IPS-20b (cell line): ENCODE results near the gene KIF16B.

Source experiments
- H3K27ac ChIP-seq: one replicate; pipeline ENCODE4 v1.5.1; 2013; ENCODE audit warnings: low read length
- H3K27me3 ChIP-seq: 2 replicates; pipeline ENCODE4 v1.6.1; 2013; ENCODE audit warnings: mild to moderate bottlenecking, low read length, inconsistent platforms; ENCODE audit not compliant: insufficient read depth
- H3K36me3 ChIP-seq: 2 replicates; pipeline ENCODE4 v1.6.1; 2013; ENCODE audit warnings: low read depth, mild to moderate bottlenecking, inconsistent platforms, low read length, moderate library complexity; ENCODE audit not compliant: insufficient read depth
- H3K4me1 ChIP-seq: 2 replicates; pipeline ENCODE4 v1.6.1; 2013; ENCODE audit warnings: mild to moderate bottlenecking, control low read depth, inconsistent platforms, low read length, moderate library complexity; ENCODE audit not compliant: insufficient read depth
- H3K4me3 ChIP-seq: 2 replicates; pipeline ENCODE4 v1.5.1; 2013; ENCODE audit warnings: mild to moderate bottlenecking, low read length, inconsistent platforms
- H3K9ac ChIP-seq: 2 replicates; pipeline ENCODE4 v1.6.1; 2013; ENCODE audit warnings: low read depth, mild to moderate bottlenecking, inconsistent platforms, low read length, moderate library complexity
- H3K9me3 ChIP-seq: 2 replicates; pipeline ENCODE4 v1.6.1; 2013; ENCODE audit warnings: mild to moderate bottlenecking, low read depth, low read length, inconsistent platforms; ENCODE audit not compliant: insufficient read depth

KIF16B gene

GRCh38 chr20:16292226-16292880 lies 280.9 kb downstream of the KIF16B start:
- no peak overlapping the region for H3K27ac ChIP-seq
- H3K9me3 ChIP-seq = no peaks in the 10 kb centered on the region
- H3K4me1 ChIP-seq = peaks cover 4% of the 10 kb centered on the region; the same call in 1 of the 2 replicates
- H3K9ac ChIP-seq = no peak overlapping the region
- no peaks in the 10 kb centered on the region for H3K36me3 ChIP-seq
- no peak overlapping the region for H3K4me3 ChIP-seq
- H3K27me3 ChIP-seq = no peaks in the 10 kb centered on the region

- H3K27ac ChIP-seq = no peak overlapping the region
- no peak overlapping the region for H3K4me3 ChIP-seq
- H3K27me3 ChIP-seq = no peaks in the 10 kb centered on the region
- no peaks in the 10 kb centered on the region for H3K9me3 ChIP-seq
- no peaks in the 10 kb centered on the region for H3K36me3 ChIP-seq
- no peak overlapping the region for H3K9ac ChIP-seq
- H3K4me1 ChIP-seq = peaks cover 4% of the 10 kb centered on the region; the same call in 1 of the 2 replicates
Observed at GRCh38 chr20:16290358-16290757, 282.9 kb downstream of the KIF16B start.

- H3K36me3 ChIP-seq = no peaks in the 10 kb centered on the region
- no peaks in the 10 kb centered on the region for H3K9me3 ChIP-seq
- no peak overlapping the region for H3K27ac ChIP-seq
- H3K4me3 ChIP-seq = no peak overlapping the region
- H3K4me1 ChIP-seq = peaks cover 4% of the 10 kb centered on the region; the same call in 1 of the 2 replicates
- no peak overlapping the region for H3K9ac ChIP-seq
- H3K27me3 ChIP-seq = no peaks in the 10 kb centered on the region
Observed at GRCh38 chr20:16287776-16288175, 285.5 kb downstream of the KIF16B start.

GRCh38 chr20:16286601-16287000 lies 286.6 kb downstream of the KIF16B start:
- Histone ChIP-seq H3K9ac (no peak overlapping the region), H3K4me1 (peaks cover 4% of the 10 kb centered on the region; the same call in 1 of the 2 replicates), H3K27me3 (no peaks in the 10 kb centered on the region), H3K36me3 (no peaks in the 10 kb centered on the region), H3K9me3 (no peaks in the 10 kb centered on the region), H3K27ac (no peak overlapping the region), H3K4me3 (no peak overlapping the region)

DNA sequence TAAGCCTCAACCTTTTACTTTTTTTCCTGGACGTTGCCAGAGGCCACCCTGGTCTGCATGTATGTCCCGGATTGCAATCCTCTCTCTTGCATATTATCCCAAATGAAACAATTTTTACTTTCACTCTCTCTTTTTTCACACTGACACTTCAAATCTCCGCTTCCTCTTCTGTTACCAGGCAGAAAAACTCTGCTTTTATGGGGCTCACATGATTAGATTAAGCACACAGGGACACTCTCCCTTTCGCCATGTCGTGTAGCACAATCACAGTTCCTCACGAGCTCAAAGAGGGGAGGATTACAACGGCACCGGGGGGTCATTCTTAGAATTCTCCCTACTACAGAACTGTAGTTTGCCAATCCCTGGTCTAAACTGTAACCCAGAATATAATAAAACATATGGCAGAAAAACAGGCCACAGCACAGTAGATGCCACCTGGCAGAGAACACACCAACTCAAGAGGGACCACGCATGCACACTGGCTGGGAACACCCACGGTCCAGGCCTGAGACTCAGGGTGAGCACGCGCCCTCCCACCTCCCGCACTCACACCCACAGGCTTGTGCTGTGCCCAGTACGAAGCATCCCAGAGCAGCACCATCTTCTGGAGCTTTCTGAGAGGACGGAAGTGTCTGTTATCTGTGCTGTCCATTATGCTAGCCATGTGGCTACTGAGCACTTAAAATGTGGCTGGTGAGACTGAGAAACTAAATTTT lies 288.7 kb downstream of the KIF16B start:
- Histone ChIP-seq H3K9ac (no peak overlapping the region), H3K36me3 (no peaks in the 10 kb centered on the region), H3K9me3 (no peaks in the 10 kb centered on the region), H3K27me3 (no peaks in the 10 kb centered on the region), H3K4me1 (no peaks in the 10 kb centered on the region), H3K4me3 (no peak overlapping the region), H3K27ac (no peak overlapping the region)

- no peaks in the 10 kb centered on the region for H3K9me3 ChIP-seq
- H3K4me3 ChIP-seq = no peak overlapping the region
- no peaks in the 10 kb centered on the region for H3K36me3 ChIP-seq
- H3K4me1 ChIP-seq = no peaks in the 10 kb centered on the region
- no peak overlapping the region for H3K9ac ChIP-seq
- no peaks in the 10 kb centered on the region for H3K27me3 ChIP-seq
- H3K27ac ChIP-seq = no peak overlapping the region
Observed at GRCh38 chr20:16283978-16284377, 289.3 kb downstream of the KIF16B start.

DNA sequence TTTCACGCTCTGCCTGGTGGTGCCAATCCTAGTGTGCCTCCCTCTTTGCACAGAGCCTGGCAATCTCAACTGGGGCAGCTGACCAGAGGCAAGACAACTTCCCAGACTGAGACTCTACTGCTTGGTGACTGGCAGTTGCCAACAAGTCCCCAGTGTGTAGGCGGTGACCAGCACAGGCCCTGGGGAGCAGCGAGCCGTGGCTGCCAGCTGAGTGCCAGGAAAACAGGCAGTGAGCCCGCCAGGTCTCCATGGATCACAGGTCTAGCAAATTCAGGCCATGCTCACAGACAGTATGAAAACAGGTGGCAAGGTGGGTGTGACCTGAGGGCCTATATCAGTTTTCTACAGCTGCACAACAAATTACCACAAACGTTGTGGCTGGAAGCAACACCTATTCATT lies 289.9 kb downstream of the KIF16B start:
- Histone ChIP-seq H3K4me1 (no peaks in the 10 kb centered on the region), H3K9ac (no peak overlapping the region), H3K9me3 (no peaks in the 10 kb centered on the region), H3K27ac (no peak overlapping the region), H3K4me3 (no peak overlapping the region), H3K27me3 (no peaks in the 10 kb centered on the region), H3K36me3 (no peaks in the 10 kb centered on the region)

DNA sequence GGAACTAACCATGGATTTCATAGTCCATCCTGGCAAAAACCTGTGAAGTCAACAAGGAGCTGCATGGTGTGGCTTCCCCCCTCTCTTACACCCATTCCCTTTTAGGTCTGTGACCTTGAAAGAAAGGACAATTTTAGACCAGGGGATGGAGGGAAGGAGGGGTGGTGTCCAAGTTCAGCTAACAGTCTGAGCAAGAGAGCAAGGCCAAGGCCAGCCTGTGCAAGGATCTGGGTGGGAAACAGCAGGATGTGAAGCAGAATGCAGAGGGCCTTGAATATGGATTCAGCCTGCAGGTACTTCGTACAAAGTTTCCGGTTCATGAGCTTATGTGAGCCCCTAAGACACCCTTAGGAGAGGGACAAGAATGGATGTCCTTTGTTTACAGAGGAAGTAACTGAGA lies 293.0 kb downstream of the KIF16B start:
- Histone ChIP-seq H3K9me3 (no peaks in the 10 kb centered on the region), H3K27ac (no peak overlapping the region), H3K4me1 (no peaks in the 10 kb centered on the region), H3K36me3 (no peaks in the 10 kb centered on the region), H3K4me3 (no peak overlapping the region), H3K9ac (no peak overlapping the region), H3K27me3 (no peaks in the 10 kb centered on the region)

DNA sequence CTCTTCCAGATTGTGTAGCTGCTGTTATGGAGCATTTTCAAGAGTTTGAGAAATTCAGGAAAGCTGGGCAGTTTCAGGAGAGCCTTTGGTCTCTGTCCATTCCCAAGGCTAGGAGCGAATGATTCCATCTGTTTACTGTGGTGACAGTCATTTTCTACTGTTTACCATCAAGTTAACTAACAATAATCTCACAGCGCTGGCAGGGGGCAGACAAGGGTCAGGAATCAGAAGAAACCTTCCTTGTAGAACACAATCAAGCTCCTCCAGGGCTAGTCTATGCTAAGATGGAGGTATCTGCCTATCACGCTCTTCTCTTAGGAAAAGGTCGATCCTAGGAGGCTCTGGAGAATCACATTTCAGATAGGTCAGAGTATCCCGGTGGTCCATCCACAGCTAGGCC lies 293.9 kb downstream of the KIF16B start:
- H3K9me3 ChIP-seq = no peaks in the 10 kb centered on the region
- H3K27ac ChIP-seq = no peak overlapping the region
- no peaks in the 10 kb centered on the region for H3K27me3 ChIP-seq
- H3K36me3 ChIP-seq = no peaks in the 10 kb centered on the region
- H3K4me1 ChIP-seq = no peaks in the 10 kb centered on the region
- no peak overlapping the region for H3K9ac ChIP-seq
- no peak overlapping the region for H3K4me3 ChIP-seq

- Histone ChIP-seq H3K27ac (no peak overlapping the region), H3K4me3 (no peak overlapping the region), H3K36me3 (no peaks in the 10 kb centered on the region), H3K9me3 (no peaks in the 10 kb centered on the region), H3K27me3 (no peaks in the 10 kb centered on the region), H3K9ac (no peak overlapping the region), H3K4me1 (no peaks in the 10 kb centered on the region; the same call in 1 of the 2 replicates)
Observed at GRCh38 chr20:16273812-16274555, 299.3 kb downstream of the KIF16B start.

- Histone ChIP-seq H3K9ac (no peak overlapping the region), H3K9me3 (no peaks in the 10 kb centered on the region), H3K27ac (no peak overlapping the region), H3K27me3 (no peaks in the 10 kb centered on the region), H3K4me3 (no peak overlapping the region), H3K4me1 (no peaks in the 10 kb centered on the region; the same call in 1 of the 2 replicates), H3K36me3 (no peaks in the 10 kb centered on the region)
Observed at GRCh38 chr20:16272780-16273360, 300.4 kb downstream of the KIF16B start.
